Testis (tissue), 3 donors: Measurements from ENCODE around the gene MTRF1L. TPM values are rescaled to one million over a fixed set of nuclear protein-coding genes. Genes with fewer than 3 reads are reported as not detected.
"Not testable (repeated sequence)": the region's sequence is repeated elsewhere in the genome, so short reads cannot be mapped to it uniquely, and the experiment has no call there.

Experiments used
- DNase-seq: peaks from one replicate; pipeline ENCODE4 v3.0.0-alpha.2; 2019
- H3K27ac ChIP-seq, 2 donors: fragments of 200-600 bp; sonication (generic); one replicate each; pipeline ENCODE4 v1.5.1; 2019
- H3K27me3 ChIP-seq: fragments of 200-600 bp; sonication (generic); one replicate; pipeline ENCODE4 v1.5.1; 2019
- H3K36me3 ChIP-seq: fragments of 200-600 bp; sonication (generic); one replicate; pipeline ENCODE4 v1.5.1; 2017; ENCODE audit warnings: low read depth; ENCODE audit errors: missing control alignments
- H3K4me1 ChIP-seq: fragments of 200-600 bp; sonication (generic); one replicate; pipeline ENCODE4 v1.5.1; 2019
- H3K4me3 ChIP-seq, 2 donors: fragments of 200-600 bp; sonication (generic); one replicate each; pipeline ENCODE4 v1.5.1; 2017 to 2019
- H3K9me3 ChIP-seq: fragments of 200-600 bp; sonication (generic); one replicate; pipeline ENCODE4 v1.5.1; 2017
- POLR2A ChIP-seq: fragments of 450-650 bp; IDR thresholded peaks from one replicate; pipeline ENCODE4 v1.6.1; 2017; ENCODE audit warnings: antibody characterized with exemption, mild to moderate bottlenecking, moderate library complexity
- WGBS, 2 donors: methylation state at CpG; one replicate each; pipeline ENCODE4 v1.1.5; 2018; 5-methylcytosine and 5-hydroxymethylcytosine counted together
- intact Hi-C: fragments of 100-400 bp; cut with DNase I; formaldehyde crosslinking; loops from one replicate; pipeline ENCODE4 v1.15.1; 2023; ENCODE audit warnings: low total_unique reads
- polyA plus RNA-seq: library from polyadenylated mRNA; stranded (reverse); fragments of 350-450 nt; fragmentation: Illumina TruSeq; extraction: RNeasy Lipid Tissue Mini Kit (QIAGEN cat#74804); gene quantifications from one replicate; pipeline ENCODE4 v1.2.3, GENCODE V29; 2014; ENCODE audit warnings: low read depth, low replicate concordance; ENCODE audit not compliant: insufficient read depth
- total RNA-seq, 2 donors: library from RNA; depleted of rRNA; stranded (reverse); fragments of >200 nt; gene quantifications; one replicate each; pipeline ENCODE4 v1.2.3, GENCODE V29; 2016
- TF ChIP-seq, protein P1 (sequence below), 3 experiments: fragments of 450-650 bp in 2 of 3; fragments of 200-600 bp in 1 of 3; sonication (generic) in 1 of 3; IDR thresholded peaks; one replicate each; pipeline ENCODE4 v1.5.1; 2016 to 2019; ENCODE audit warnings: antibody characterized with exemption in 3 of 3, mild to moderate bottlenecking in 2 of 3, moderate library complexity in 1 of 3

Gene MTRF1L
- total and polyA plus RNA-seq, 3 donors from 2014 or later = 10.7 to 19.4 (median 18.4) TPM

DNA sequence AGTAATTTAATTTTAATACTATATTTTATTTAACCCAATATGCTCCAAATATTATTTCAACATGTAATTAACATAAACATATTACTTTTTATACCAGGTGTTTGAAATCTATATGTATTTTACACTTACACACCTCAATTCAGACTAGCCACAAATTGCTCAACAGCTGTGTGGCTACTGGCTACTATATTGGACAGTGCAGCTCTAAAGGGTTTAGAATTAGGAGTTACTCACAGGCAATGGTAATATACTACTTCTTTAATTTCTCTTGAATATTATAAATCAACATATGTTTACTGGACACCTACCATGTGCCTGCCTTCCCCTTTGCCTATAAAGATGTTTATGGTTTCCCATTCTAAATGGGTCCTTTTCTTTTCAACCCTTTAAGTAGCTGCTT, 2.3 kb downstream of the MTRF1L start:
- H3K36me3 ChIP-seq = no peaks in the 10 kb centered on the region
- H3K4me1 ChIP-seq = peaks cover 3% of the 10 kb centered on the region
- intact Hi-C loops = no loop called here
- no peak for TF ChIP-seq POLR2A
- TF ChIP-seq, protein P1, sequence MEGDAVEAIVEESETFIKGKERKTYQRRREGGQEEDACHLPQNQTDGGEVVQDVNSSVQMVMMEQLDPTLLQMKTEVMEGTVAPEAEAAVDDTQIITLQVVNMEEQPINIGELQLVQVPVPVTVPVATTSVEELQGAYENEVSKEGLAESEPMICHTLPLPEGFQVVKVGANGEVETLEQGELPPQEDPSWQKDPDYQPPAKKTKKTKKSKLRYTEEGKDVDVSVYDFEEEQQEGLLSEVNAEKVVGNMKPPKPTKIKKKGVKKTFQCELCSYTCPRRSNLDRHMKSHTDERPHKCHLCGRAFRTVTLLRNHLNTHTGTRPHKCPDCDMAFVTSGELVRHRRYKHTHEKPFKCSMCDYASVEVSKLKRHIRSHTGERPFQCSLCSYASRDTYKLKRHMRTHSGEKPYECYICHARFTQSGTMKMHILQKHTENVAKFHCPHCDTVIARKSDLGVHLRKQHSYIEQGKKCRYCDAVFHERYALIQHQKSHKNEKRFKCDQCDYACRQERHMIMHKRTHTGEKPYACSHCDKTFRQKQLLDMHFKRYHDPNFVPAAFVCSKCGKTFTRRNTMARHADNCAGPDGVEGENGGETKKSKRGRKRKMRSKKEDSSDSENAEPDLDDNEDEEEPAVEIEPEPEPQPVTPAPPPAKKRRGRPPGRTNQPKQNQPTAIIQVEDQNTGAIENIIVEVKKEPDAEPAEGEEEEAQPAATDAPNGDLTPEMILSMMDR (IDR thresholded peaks at IDR 0.05) = no peak
- H3K27ac ChIP-seq = no peak overlapping the region
- no peaks in the 10 kb centered on the region for H3K9me3 ChIP-seq
- DNase-seq = no peak
- no peak overlapping the region for H3K4me3 ChIP-seq
- no peaks in the 10 kb centered on the region for H3K27me3 ChIP-seq

DNA sequence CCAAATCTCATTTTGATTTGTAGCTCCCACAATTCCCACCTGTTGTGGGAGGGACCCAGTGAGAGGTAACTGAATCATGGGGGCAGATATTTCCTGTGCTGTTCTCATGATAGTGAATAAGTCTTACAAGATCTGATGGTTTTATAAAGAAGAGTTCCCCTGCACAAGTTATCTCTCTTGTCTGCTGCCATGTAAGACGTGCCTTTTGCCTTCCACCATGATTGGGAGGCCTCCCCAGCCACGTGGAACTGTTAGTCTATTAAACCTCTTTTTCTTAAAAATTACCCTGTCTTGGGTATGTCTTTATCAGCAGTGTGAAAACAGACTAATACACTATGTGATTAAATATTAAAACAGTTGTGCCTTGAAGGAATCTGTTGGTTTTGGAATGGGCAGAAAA, 3.0 kb downstream of the MTRF1L start:
- H3K4me3 ChIP-seq, H3K36me3 ChIP-seq, H3K9me3 ChIP-seq, H3K4me1 ChIP-seq, intact Hi-C loops, H3K27me3 ChIP-seq, H3K27ac ChIP-seq, DNase-seq: not testable (repeated sequence)
- 39 to 44% methylated on average over 2 of the region's 2 CpGs for WGBS, 2 donors

DNA sequence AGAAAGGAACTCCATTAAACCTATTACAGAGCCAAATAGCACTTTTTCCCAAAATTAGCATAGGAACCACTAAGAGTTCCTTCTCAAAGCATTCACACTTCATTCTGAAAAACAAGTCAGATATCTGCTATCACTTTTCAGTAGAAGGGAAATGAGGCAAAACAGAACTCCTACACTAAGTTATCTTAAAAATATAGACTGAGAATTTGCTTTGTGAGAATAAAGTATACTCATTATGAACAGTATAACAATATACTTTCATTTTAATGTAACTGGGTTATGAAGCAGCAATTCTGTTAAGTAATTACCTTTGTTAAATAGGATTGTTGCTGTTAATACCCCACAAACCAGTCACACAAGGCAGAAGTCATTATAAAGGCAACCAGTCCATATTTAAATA, 8.7 kb downstream of the MTRF1L start:
- intact Hi-C loops = no loop called here
- no peaks in the 10 kb centered on the region for H3K9me3 ChIP-seq
- H3K27ac ChIP-seq = no peak overlapping the region
- no peaks in the 10 kb centered on the region for H3K4me1 ChIP-seq
- H3K36me3 ChIP-seq = no peaks in the 10 kb centered on the region
- H3K4me3 ChIP-seq = no peak overlapping the region
- TF ChIP-seq, protein P1 (IDR thresholded peaks at IDR 0.05) = no peak
- TF ChIP-seq POLR2A = no peak
- H3K27me3 ChIP-seq = no peaks in the 10 kb centered on the region
- no peak for DNase-seq

DNA sequence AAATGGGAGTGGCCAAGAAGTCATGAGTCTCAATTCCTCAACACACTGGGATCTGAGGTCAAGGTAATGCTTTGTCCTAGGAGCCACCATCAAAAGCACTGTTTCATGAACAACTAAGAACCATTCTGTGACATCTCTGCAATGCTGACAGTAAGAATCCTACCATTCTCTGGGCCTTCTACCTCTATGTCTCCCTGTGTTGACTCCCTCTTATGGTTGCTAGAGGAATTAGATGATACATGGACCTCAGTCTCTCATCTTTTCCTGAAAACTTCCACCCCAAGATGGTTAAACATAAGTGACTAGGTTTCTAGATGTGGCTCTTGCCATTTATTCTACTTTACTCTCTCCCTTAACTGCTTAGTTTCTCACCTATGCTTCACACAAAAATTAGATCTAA, 9.1 kb downstream of the MTRF1L start:
- no peak overlapping the region for H3K27ac ChIP-seq
- TF ChIP-seq, protein P1 (IDR thresholded peaks at IDR 0.05) = no peak
- TF ChIP-seq POLR2A = no peak
- H3K27me3 ChIP-seq = no peaks in the 10 kb centered on the region
- no peaks in the 10 kb centered on the region for H3K36me3 ChIP-seq
- no peak for DNase-seq
- intact Hi-C loops = no loop called here
- H3K9me3 ChIP-seq = no peaks in the 10 kb centered on the region
- no peaks in the 10 kb centered on the region for H3K4me1 ChIP-seq
- H3K4me3 ChIP-seq = no peak overlapping the region

DNA sequence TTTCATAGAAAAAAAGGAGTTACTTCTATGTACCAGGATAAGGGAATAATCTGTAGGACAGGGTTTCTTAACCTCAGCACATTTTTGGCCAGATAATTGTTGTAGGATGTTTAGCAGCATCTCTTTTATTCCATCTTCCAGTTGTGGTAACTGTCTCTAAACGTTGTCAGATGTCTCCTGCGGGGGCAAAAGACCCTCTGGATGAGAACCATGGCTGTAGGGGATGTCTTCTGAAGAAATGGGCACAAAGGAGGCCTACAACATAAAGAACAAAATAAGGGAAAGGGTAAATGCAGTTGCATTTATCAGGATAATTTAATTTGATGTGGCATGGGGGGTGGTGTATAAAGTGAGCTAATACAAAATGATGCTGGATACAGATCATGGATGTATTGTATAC, 15.5 kb downstream of the MTRF1L start:
- Histone ChIP-seq H3K4me1 (peaks cover 14% of the 10 kb centered on the region), H3K4me3 (no peak overlapping the region), H3K27ac (no peak overlapping the region), H3K27me3 (no peaks in the 10 kb centered on the region), H3K36me3 (no peaks in the 10 kb centered on the region), H3K9me3 (no peaks in the 10 kb centered on the region)
- 84 to 88% methylated on average over 2 of the region's 2 CpGs for WGBS, 2 donors
- intact Hi-C loops = no loop called here
- DNase-seq = no peak
- TF ChIP-seq, protein P1 (IDR thresholded peaks at IDR 0.05) = no peak
- no peak for TF ChIP-seq POLR2A

DNA sequence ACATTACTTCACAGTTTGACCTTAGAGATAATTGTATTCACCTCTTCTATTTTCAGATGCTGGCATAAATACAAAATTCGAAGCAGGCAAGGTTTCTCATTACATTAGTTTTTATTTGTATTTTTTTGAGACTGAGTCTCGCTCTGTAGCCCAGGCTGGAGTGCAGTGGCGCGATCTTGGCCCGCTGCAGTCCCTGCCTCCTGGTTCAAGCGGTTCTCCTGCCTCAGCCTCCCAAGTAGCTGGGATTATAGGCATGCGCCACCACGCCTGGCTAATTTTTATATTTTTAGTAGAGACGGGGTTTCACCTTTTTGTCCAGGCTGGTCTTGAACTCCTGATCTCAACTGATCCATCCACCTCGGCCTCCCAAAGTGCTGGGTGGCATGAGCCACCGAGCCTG, 17.2 kb downstream of the MTRF1L start:
- H3K9me3 ChIP-seq, H3K36me3 ChIP-seq, H3K27me3 ChIP-seq, H3K27ac ChIP-seq, H3K4me3 ChIP-seq, intact Hi-C loops, DNase-seq: not testable (repeated sequence)
- H3K4me1 ChIP-seq = peaks cover 18% of the 10 kb centered on the region
- 66 to 82% methylated on average over 11 of the region's 11 CpGs for WGBS, 2 donors
